Kidney glomerular epithelial cell (primary cell): ENCODE data around the gene GGN.

Experiments used
- DNase-seq: peaks from one replicate; lab custom pipeline; 2025; lab: John Stamatoyannopoulos, UW

The GGN gene

GRCh38 chr19:38361633-38362075 is 26.2 kb downstream of the GGN start:
- peak; percentile 68 for DNase-seq

DNA sequence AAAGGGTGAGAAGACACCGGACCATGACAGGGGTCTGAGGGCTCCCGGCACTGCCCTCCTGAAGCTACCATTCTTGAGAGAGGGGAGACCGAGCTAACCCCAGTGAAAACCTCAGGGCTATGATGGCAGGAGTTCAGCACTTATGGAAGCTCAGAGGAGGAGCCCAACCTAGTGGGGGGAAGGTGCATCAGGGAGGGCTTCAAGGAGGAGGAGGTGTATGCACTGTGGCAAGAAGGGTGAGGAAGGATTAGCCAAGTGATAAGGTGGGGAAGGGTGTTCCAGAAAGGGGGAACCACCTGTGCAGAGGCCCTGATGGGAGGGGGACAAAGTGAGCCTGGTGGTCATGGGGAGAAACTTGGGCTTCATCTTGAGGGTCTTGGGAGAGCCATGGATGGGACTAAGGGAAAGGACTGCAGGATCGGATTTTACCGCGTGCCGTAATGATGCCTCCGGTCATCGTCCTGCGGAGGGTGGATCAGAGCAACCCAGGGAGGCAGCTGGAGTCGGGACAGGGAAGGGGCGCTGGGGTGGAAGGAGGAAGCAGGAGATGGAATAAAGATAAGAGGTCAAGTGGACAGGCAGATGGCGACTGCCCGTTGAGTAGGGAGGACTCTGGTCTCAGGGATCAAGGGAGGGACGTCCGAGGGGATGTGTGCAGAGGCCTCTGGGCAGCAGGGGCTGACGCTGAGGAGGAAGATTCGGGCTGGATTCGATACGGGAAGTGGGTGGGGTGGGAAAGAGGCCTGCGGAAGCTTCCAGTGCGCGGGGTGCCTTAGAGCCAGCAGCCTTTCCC is 26.8 kb downstream of the GGN start:
- DNase-seq, result no peak

GRCh38 chr19:38360351-38360750 is 27.5 kb downstream of the GGN start:
- no peak for DNase-seq

DNA sequence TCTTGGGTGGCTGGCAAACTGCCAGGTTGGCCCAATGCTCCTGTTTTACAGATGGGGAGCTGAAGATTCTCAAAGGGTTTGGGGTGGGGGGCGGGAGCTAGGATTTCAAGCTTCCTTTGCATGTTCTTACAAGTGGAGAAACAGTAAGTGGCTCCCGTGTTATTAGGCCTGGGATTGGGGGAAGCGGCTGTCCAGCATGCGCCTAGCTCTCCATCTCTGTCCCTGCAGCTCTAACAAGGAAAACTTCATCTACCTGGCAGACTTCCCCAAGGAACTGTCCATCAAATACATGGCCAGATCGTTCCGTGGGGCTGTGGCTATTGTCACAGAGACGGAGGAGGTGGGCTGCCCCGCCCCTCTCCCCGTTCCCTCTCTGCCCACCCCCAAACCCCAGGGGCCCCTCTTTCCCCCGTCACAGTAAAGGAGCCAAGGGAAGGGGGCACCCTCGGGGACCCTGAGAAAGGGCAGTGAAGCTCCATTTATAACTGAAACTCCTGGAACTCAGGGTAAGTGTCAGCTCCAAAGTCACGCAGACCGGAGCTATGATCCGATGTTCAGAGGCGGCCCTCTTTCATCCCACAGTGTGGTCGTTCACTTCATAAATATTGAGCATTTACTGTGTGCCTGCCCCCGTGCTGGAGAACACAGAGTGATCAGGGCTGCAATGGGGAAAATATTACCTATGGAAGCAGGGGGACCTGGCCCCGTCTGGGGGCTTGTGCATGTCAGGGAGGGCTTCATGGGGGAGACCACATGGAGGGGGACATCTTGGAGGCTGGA is 28.4 kb downstream of the GGN start:
- no peak for DNase-seq

DNA sequence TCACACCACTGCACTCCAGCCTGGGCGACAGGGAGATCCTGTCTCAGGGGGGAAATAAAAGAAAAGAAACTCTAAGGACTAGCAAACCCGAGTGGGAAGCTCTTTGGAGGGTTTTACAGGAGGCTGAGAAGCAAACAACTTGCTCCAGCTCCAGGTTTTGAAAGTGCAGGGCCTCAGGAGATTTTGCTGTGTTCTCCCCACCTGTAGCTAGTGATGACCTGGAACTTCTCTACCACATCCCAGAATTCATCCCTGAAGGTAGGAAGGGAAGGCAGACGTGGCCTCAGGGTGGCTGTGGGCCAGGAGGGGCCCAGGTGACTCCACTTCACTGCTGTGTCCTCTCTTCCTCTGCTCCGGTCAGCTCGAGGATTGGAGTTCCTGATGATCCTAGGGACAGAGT is 29.8 kb downstream of the GGN start:
- DNase-seq, result no peak

DNA sequence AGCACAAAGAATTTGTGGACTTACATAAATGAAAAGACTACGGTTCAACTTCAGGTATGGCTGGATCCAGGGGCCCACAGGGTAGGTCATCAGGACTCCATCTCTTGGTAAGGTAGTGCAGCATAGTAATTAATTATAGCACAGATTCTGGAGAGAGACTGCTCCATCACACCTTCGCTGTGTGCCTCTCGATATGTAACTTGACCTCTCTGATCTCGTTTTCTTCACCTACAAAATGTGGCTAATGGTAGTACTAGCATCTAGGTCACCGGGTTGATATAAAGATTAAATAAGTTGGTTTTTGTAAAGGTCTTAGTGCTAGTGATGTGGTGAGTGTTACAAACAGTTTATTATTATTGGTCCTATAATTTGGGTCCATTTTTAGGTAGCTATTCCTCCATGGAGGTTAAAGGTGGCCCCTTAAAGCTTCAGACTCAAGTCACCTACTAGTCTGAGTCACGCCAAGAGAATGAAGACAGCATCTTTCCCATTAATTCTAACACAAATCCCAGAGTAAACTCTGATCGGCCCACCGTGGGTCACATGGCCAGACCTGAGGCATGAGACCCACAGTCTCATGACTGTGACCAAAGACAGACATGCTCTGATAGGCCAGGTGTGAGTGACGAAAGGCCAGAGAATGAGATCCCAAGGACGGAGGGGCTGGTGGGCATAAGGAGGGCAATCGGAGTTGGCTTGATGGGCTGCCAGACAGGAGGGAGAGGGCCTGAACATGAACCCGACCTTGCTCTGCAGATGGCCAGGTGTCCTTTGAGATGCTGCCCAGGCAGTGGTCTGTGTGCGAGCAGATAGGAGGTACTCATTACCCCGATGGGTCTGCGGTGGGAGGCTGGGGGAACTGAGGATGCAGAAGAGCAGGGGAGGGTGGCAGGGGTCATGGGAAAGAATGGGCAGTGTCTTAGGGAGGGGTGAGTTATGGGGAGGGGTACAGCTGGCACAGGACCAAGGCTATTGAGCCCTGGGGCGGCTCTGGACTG is 31.8 kb downstream of the GGN start:
- DNase-seq, result no peak

- no peak for DNase-seq
These were observed 35.2 kb downstream of the GGN start for GRCh38 chr19:38352611-38353010.

GRCh38 chr19:38351865-38352395 is 35.9 kb downstream of the GGN start:
- DNase-seq, result no peak

- no peak for DNase-seq
These were observed 37.0 kb downstream of the GGN start for GRCh38 chr19:38350883-38351282.

DNA sequence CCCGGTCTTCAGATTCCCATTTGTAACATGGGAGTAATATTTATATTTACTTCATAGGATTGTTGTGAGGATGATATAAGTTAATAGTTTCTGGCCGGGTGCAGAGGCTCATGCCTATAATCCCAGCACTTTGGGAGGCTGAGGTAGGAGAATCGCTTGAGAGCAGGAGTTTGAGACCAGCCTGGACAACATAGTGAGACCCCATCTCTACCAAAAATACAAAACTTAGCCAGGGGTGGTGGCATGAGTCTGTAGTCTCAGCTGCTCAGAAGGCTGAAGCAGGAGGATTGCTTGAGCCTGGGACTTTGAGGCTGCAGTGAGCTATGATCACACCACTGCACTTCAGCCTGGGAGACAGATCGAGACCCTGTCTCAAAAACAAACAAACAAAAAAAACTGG is 41.0 kb downstream of the GGN start:
- DNase-seq, result no peak

DNA sequence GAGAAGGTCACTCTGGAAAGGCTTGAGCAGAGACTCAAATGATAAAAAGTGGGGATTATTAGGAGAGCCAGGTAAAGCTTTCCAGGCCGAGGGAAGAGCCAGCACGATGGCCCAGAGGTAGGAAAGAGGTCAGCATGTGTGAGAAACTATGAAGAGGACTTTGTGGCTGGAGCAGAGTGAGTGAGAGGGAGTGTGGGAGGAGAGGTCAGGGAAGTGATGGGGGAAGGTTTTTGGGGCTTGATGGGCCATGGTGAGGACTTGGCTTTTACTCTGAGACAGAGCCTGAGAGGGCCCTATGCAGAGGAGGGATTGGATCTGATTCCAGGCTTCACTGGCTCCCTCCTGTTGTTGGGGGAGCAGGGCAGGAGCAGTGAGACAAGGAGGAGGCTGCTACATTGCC is 46.9 kb downstream of the GGN start:
- DNase-seq, result no peak

DNA sequence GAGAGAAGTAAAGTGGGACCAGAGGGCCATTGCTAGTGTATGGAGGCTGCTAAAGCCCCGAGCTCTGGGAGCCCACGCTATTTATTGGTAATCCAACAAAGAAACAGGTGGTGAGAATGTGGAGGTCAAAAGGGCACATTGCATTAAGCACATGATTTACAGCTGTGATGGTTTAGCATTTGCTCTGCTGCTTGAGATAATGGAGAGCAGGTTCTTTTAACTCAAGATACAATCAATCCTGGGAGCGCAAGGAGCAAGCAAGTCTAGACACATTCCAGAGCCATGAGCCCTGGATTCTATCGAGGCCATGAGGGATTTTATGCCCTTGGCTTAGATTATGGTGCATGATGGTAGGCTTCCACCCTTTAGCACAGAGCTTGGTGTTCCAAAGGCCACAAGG is 48.8 kb downstream of the GGN start:
- DNase-seq, result peak; percentile 7

DNA sequence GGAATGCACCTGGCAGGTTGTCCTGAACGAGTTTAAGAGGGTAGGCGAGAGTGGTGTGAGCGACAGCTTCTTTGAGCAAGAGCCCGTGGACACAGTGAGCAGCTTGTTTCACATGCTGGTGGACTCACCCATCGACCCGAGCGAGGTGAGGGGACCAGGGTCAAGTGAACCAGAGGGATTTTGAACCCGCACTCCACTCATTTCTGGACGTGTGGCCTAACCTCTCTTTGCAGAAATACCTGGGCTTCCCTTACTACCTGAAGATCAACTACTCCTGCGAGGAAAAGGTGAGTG is 50.5 kb downstream of the GGN start:
- no peak for DNase-seq

GRCh38 chr19:38336638-38337359 is 51.0 kb downstream of the GGN start:
- DNase-seq, result peak; percentile 91

DNA sequence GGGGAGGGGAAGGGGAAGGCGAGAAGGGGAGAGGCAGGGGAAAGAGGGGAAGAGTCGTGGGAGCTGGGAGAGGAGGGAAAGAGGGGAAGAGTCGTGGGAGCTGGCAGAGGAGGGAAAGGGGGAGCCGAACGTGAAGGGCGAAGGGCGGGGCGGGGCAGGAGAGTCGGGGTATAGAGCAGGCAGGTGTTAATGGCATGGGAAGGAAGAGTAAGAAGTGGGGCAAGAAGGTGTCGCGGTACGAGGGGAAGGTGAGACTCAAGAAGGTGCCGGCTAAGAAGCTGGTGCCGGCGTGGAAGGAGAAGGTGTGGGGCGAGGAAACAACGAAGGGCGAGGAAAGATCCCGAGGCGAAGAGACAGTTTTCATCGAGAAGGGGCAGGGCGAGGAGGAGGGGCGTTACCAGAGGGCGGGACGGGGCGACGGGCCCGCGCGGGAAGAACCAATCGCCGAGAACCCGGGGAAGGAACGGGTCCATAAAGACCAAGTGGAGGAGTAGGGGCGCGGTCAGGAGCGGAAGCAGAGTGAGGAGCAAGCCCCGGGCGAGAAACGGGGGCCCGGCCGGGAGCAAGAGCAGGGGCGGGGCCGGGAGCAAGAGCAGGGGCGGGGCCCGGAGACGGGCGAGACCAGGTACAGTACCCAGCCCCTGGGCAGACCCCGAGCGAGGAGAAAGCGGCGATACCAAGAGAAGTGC is 51.7 kb downstream of the GGN start:
- peak; percentile 91 for DNase-seq
